NB4 (cell line): Measurements from ENCODE around the gene RBM19.

ENCODE experiments used
- DNase-seq: peaks from one replicate; pipeline ENCODE4 v3.0.0; 2010; ENCODE audit warnings: low read depth
- H3K4me3 ChIP-seq: one replicate; pipeline ENCODE4 v1.5.1; 2011; ENCODE audit warnings: mild to moderate bottlenecking, low read depth, low read length, moderate library complexity
- MYC ChIP-seq: IDR thresholded peaks from 2 replicates; pipeline ENCODE4 v1.6.1; 2011; ENCODE audit warnings: low read depth, low read length
- POLR2A ChIP-seq: IDR thresholded peaks from 2 replicates; pipeline ENCODE4 v1.6.1; 2011; ENCODE audit warnings: mild to moderate bottlenecking; ENCODE audit not compliant: insufficient read length; ENCODE audit errors: extremely low read depth
- TF ChIP-seq, protein P1 (sequence below): IDR thresholded peaks from one replicate; pipeline ENCODE4 v1.5.1; 2012; ENCODE audit warnings: low read depth, low read length
- TF ChIP-seq, protein P2 (sequence below): IDR thresholded peaks from 2 replicates; pipeline ENCODE4 v1.6.1; 2011; ENCODE audit warnings: low read depth, low read length

The RBM19 gene

DNA sequence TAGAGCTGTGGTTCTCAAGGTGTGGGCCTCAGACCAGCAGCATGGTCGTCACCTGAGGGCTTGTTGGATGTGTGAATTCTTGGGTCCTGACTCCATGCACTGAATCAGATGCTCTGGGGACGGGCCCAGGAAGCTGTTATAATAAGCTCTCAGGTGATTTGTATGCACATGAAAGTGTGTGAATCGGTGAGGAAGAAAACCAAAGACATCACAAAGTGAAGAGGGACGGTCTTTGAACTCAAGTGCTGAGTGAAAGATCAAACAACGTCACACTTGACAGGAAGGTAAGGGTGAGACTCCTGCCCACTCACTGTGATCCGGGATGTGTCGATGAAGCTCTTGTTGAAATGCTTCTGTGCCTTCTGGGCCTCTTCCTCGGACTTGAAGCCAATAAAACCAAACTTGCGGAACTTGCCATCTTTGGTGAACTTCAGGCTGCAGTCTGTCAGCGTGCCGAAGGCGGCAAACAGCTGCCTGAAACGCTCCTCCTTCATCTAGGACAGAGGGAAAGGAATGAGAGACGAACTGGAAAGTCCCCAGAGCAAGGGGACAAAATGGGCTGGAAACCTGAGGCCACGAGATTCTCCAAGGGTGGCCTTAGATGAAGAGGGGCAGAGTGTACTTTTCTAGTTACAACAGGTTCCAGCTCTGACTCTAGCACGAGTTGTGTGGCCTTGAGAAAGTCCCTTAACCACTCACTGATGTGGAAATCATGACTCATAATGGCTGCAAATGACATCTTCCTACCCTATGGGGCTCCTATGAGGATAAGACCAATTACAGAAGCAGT, 4.0 kb downstream of the RBM19 start:
- H3K4me3 ChIP-seq, result no peak overlapping the region
- TF ChIP-seq, protein P1, sequence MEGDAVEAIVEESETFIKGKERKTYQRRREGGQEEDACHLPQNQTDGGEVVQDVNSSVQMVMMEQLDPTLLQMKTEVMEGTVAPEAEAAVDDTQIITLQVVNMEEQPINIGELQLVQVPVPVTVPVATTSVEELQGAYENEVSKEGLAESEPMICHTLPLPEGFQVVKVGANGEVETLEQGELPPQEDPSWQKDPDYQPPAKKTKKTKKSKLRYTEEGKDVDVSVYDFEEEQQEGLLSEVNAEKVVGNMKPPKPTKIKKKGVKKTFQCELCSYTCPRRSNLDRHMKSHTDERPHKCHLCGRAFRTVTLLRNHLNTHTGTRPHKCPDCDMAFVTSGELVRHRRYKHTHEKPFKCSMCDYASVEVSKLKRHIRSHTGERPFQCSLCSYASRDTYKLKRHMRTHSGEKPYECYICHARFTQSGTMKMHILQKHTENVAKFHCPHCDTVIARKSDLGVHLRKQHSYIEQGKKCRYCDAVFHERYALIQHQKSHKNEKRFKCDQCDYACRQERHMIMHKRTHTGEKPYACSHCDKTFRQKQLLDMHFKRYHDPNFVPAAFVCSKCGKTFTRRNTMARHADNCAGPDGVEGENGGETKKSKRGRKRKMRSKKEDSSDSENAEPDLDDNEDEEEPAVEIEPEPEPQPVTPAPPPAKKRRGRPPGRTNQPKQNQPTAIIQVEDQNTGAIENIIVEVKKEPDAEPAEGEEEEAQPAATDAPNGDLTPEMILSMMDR, result no peak
- TF ChIP-seq MYC, result peak; percentile 33; the same call in 1 of the 2 replicates
- TF ChIP-seq, protein P2, sequence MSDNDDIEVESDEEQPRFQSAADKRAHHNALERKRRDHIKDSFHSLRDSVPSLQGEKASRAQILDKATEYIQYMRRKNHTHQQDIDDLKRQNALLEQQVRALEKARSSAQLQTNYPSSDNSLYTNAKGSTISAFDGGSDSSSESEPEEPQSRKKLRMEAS, result peak; percentile 38
- DNase-seq, result peak; percentile 88

DNA sequence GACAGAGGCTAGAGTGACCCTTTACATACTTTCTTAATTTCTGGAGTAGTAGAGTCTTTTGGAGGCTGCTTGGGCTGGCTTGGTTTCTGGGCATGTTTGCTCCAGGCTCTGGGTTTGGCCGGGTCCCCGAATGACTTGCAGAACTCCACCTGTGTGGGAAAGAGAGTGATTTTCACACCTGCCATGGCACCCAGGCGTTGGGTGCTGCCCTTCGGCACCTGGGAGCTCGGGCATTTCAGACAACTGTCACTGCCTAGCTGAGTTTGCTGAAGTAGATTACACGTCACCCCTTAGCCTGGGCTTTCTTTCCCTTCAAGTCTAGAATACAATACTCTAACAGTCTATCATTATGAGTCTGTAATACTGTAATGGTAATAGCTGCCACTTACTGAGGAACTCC, 6.1 kb downstream of the RBM19 start:
- DNase-seq, result no peak
- H3K4me3 ChIP-seq, result no peak overlapping the region
- TF ChIP-seq MYC (no peak), POLR2A (no peak)
- TF ChIP-seq, protein P2, result no peak
- TF ChIP-seq, protein P1, result no peak

DNA sequence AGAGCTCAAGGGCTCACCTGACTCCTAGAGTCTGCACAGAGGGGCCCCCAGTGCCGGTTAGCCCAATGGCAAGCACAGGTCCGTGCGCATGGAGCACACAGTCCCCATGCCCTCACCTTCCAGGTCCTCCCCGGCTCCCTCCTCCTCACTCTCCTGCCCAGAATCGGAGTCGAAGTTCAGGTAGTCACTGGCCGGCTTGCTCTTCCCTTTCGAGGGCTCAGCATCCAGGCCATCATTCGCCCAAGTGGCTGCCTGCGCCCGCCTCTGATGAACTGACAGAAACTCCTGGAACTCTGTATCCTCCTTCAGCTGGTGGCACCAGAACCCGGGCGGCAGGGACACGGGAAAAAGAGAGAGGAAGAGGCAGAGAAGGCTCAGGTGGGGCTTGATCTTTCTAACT, 7.0 kb downstream of the RBM19 start:
- H3K4me3 ChIP-seq, result no peak overlapping the region
- no peak for DNase-seq
- TF ChIP-seq MYC, result no peak
- TF ChIP-seq, protein P1, result no peak
- no peak for TF ChIP-seq POLR2A
- TF ChIP-seq, protein P2, result no peak

DNA sequence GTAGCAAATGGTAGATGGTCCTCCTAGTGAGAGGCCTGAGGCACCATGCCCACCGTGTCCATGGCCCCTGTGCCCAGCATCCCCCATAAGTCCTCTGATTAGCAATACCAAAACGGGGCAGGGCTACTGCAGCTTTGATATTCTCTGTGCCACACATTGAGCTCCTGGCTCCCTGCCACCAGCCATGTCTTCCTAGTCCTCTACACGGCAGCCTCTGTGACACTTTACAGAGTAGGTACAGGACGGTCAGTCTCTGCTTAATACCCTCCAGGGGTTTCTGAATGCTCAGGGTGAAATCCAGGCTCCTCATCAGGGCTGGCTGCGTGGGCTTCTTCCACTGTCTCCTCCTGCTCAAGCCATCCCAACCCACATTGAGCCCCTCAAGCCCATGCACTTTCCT, 8.0 kb downstream of the RBM19 start:
- TF ChIP-seq, protein P1, result no peak
- no peak for TF ChIP-seq POLR2A
- TF ChIP-seq, protein P2, result no peak
- no peak for TF ChIP-seq MYC
- no peak overlapping the region for H3K4me3 ChIP-seq
- no peak for DNase-seq

DNA sequence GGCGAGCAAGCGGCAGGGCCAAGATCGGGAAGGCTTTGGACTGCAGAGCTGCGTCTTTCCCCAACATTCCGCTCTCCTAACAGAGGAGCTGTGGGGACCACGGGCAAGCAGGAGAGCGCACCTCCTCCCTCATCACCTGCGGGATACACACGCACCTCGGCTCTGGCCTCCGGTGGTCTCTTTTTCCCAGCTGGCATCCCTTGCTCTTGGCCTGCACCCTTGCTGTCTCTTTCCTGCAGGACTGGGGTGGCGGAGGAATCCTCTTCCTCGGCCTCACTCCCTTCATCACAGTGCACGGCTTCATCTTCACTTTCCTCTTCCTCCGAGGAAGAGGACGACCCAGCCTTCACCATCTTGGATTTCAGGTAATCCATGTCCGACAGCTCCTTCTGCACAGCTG, 8.5 kb downstream of the RBM19 start:
- no peak for DNase-seq
- no peak for TF ChIP-seq MYC
- TF ChIP-seq, protein P2, result no peak
- TF ChIP-seq, protein P1, result no peak
- no peak for TF ChIP-seq POLR2A
- no peak overlapping the region for H3K4me3 ChIP-seq
